Hair follicular keratinocyte (primary cell): ENCODE results near the gene CNTFR. TPM values are rescaled to one million over a fixed set of nuclear protein-coding genes. Genes with fewer than 3 reads are reported as not detected.

ENCODE experiments used
- total RNA-seq: library from RNA; depleted of rRNA; stranded (reverse); fragments of >200 nt; gene quantifications from 2 replicates; pipeline ENCODE4 v1.2.3, GENCODE V29; 2015

CNTFR gene, protein sequence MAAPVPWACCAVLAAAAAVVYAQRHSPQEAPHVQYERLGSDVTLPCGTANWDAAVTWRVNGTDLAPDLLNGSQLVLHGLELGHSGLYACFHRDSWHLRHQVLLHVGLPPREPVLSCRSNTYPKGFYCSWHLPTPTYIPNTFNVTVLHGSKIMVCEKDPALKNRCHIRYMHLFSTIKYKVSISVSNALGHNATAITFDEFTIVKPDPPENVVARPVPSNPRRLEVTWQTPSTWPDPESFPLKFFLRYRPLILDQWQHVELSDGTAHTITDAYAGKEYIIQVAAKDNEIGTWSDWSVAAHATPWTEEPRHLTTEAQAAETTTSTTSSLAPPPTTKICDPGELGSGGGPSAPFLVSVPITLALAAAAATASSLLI
- total RNA-seq, result 0.23 TPM in 1 of 2 replicates, not detected in the other

DNA sequence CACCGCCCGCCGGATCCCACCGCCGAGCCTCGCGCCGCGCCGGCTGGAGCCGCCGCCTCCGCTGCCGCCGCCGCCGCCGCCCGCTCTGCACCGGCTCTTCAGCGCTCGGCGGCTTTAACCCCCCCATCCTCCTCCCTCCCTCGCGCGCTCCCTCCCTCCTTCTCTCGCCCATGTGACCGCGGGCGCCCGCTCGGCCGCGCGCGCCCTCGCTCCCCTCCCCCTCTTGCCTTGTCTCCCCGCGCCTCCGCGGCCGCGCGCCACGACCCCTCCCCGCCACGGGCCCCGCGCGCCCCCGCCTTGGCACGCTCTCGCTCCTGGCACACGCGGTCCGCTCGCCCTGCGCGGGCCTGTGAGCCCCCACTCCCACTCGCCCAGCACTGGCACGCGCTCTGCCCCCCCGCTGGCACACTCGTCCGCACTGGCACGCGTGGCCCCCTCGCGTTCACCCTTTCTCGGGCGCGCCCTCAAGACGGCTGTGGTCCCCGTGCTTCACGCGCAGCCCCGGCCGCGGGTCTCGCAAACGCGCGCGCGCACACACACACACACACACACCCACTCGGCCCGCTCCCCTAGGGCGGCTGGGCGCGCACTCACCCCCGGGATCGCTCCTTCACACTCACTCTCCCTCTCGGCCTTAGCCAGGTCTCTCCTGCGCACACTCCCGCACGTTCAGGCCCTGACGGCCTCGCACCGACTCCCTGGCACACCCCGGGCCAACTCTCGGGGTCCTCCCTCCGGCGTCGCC is at the start of gene CNTFR:
Gene CNTFR (minus strand): TSS at position 89 of the 745 bp plus-strand sequence. CDS start 20,743 bp downstream, outside the sequence.

DNA sequence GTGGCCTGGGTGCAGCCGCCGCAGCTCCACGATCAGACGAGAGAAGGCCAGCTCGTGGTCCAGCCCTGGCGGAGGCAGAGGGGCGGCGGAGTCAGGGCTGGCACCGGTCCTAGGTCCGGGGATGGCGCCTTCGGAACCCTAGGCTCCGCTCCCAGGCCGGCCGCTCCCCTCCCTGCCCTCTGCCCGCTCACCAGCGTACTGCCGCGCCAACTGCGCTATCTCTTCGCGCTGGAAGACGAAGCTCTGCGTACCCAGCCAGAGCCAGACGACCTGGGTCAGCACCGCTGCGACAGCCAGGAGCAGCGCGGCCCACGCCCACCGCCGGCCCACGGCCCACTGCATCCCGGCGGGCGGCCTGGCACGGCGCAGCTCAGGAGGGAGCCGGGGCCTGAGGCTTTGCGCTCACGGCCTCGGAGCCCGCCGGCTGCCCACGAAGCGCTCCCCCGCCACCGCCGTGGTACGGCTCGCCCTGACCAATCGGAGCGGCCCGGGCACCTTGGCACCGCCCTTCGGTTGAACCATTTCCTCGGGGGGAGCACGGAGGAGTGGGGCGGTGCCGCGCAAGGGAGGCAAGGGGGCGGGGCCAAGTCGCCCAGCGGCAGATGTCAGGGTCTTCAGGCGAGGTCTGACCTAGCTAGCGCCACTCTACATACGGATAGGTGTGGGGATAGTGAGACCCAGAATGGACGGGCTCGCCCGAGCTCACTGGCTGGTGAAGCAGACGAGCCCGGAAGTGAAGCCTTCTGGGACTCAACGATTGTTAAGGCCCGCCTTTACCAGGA is 48.0 kb upstream of the CNTFR start, which contains the start of gene SIGMAR1:
Gene SIGMAR1 (minus strand): TSS at position 432 of the 782 bp plus-strand sequence. CDS start 90 bp downstream, at position 342.

DNA sequence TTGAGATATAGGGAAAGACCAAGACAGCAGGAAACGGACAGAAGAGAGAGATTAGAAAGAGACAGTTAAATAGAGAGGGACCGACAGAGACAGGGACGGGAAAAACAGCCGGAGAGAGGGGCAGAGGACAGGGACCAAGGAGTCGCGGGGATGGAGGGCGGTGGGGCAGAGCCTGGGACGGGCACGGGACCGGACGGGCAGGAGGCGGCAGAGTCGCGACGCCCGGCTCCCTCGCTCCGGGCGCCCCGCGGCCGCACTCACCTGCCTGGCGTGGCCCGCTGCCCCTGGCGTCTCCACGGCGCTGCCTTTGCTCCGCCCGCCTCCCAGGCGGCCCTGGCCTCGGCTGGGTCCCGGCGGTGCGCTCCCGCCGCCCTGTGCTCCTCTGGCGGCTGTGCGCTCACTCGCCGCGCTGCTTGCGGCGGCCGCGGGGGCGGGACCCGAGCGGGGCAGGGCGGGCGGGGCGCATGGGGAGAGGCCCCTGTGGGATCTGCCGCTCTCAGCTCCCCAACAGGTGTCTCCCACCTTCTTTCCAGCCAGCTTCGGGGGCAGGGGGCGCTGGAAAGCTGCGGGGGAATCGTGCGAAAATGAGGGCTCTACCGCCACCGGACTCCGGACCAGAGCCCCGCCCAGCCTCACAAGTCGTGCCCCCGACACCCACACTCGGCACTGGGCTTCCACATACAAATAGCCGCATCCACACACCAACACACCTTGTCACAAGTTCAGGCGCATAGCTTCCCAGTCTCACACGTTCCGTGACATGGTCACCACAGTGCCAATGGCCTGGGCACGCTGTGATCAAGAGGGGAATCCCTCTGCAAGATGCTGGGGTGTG is 39.3 kb upstream of the CNTFR start, which contains the start of gene ARID3C:
Gene ARID3C (minus strand): TSS at position 411 of the 835 bp plus-strand sequence. CDS start 1,052 bp downstream, outside the sequence.

DNA sequence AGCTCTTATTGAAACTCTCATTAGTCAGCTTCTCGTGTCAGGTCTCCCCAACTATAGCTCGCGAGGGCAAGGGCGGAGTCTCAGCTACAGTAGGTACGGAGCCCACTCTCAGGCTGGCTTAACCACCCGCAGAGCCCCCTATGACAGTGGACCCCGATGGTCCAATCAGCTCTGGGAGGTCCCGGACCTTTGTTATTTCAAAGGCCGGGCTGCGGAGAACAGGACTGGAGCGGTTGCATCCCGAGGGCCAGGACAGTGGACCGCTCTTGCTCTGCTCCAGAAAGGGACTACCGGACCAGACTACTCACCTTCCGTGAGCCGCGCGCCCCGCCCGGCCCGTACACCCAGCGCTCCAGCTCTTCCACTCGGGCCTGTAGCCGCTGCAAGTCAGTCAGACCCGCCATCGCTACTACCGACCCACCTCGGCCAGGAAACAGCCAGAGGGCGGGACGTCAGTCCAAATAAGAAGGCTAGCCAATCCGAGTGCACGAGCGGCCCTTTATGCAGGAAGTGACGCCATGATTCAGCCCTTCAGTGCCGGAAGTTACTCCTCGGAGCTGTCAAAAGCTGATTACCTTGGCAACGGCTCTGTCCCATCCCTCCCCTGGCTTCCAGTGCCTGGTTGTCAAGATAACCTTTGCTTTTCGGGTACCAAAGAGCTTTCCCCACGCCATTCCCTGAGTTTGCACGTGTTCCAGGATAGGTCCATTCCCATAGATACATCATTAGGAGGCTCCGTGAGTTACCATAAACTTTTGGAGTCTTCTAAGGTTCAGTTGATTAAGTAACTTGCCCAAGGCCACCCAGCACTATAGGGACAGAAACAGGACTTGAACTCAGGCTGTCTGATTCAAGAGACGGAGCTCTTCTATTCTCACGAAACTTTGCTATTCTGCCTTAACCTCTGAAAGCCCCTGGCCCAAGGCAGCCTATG is 30.8 kb upstream of the CNTFR start, which contains the start of gene DCTN3:
Gene DCTN3 (minus strand): TSS at position 435 of the 934 bp plus-strand sequence. CDS start 31 bp downstream, at position 404.

DNA sequence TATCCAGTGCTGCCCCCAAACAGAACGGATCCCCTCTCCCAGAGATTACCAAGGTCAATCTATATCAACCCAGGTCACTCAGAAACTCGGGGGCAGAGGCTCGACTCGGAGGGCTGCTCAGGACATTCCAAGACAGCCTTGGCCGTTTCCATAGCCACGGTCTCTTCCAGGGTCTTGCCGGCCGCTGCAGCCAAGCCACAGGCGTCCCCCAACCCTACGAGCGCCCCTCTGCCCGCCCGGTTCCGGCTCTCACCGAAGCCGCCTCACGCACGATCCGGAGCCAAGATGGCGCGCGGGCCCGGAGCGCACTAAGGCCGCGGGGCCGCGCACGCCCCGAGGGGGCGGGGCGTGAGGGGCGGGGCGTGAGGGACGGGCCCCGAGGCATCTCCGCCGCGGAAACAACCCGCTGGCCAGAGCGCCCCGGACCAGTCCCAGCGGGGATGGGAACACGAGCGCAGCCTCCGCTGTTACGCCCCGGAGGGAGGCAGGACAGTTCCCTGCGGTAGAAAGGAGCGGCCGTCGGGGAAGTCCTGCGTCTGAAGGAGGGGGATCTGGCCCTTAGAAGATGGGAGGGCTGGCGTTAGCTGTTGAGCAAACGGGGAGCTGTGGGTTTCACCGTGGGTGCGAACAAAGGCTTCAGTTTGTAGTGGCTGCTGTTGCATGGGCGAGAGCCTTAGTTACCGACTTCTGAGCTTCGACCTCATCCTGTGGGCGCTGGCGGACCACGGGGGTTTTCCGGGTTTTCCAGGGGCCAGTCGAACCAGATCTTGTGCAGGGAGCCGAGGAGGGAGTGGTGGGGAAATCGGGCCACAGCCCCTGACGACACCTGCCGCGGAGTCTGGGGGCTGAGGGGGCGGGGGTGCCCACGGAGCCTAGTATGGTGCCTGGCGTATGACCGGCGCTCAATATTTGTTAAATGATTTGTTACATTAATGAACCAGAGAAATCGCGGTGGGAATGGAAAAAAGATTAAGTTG is 22.6 kb upstream of the CNTFR start, which contains the start of gene RPP25L:
Gene RPP25L (minus strand): TSS at position 287 of the 977 bp plus-strand sequence. CDS start 801 bp downstream, outside the sequence.

GRCh38 chr9:34522971-34523797 is 66.3 kb downstream of the CNTFR start, which contains the start of gene ENHO:
Gene ENHO (minus strand): TSS chr9:34522990. CDS start chr9:34521695, 1,295 bp downstream.

Other genes with a start within 250 kb of the CNTFR start
- 10.4 and 12.7 TPM in 2 replicates for gene MYORG, start 212.8 kb downstream of the CNTFR start, total RNA-seq
- gene FAM219A, start 131.2 kb downstream of the CNTFR start, total RNA-seq, result 8.5 and 10.7 TPM in 2 replicates
- gene DNAI1, start 130.9 kb downstream of the CNTFR start, total RNA-seq, result not detected in 2 replicates
- gene ENHO, start 66.7 kb downstream of the CNTFR start, total RNA-seq, result not detected in 2 replicates
- 33.7 and 42.5 TPM in 2 replicates for gene RPP25L, start 22.4 kb upstream of the CNTFR start, total RNA-seq
- gene DCTN3, start 30.8 kb upstream of the CNTFR start, total RNA-seq, result 132 and 150 TPM in 2 replicates
- gene ARID3C, start 39.3 kb upstream of the CNTFR start, total RNA-seq, result 0.31 TPM in 1 of 2 replicates, not detected in the other
- 197 and 248 TPM in 2 replicates for gene SIGMAR1, start 48.1 kb upstream of the CNTFR start, total RNA-seq
- gene GALT, start 57.0 kb upstream of the CNTFR start, total RNA-seq, result 24.7 and 39.3 TPM in 2 replicates
- gene IL11RA, start 62.5 kb upstream of the CNTFR start, total RNA-seq, result 1.2 and 9.1 TPM in 2 replicates
- not detected in 2 replicates for gene CCL27, start 72.9 kb upstream of the CNTFR start, total RNA-seq
- not detected in 2 replicates for gene CCL19, start 101.6 kb upstream of the CNTFR start, total RNA-seq
- 0.31 TPM in 1 of 2 replicates, not detected in the other for gene CCL21, start 120.4 kb upstream of the CNTFR start, total RNA-seq